H1 (cell line): Measurements from ENCODE around the gene RAB24. TPM values are rescaled to one million over a fixed set of nuclear protein-coding genes. Genes with fewer than 3 reads are reported as not detected.
A peak's percentile ranks its signal among the peaks of the same experiment; 100 is the strongest.

Experiments
- CTCF ChIA-PET: fragments of 300-600 bp; sonication (Branson Sonifier 250); formaldehyde crosslinking; loops from one replicate; lab custom pipeline; 2021; ENCODE audit not compliant: partially characterized antibody; lab: Charles Lee
- POLR2A ChIA-PET: fragments of 300-600 bp; sonication (Branson Sonifier 250); formaldehyde crosslinking; loops from one replicate; lab custom pipeline; 2021; ENCODE audit warnings: inconsistent platforms; ENCODE audit not compliant: partially characterized antibody; lab: Charles Lee
- DNase-seq, 2 experiments: peaks; one replicate each; pipeline versions ENCODE4 v3.0.0 to v3.0.0-alpha.2; 2010 to 2022; ENCODE audit warnings: low spot score in 2 of 2, low read depth in 1 of 2, mixed read lengths in 1 of 2
- FAIRE-seq: peaks from 2 replicates; lab custom pipeline; 2011; peaks lifted over from hg19 to GRCh38; lab: Jason Lieb, UNC
- H2AFZ ChIP-seq: 2 replicates; pipeline ENCODE4 v1.8.1; 2012; ENCODE audit warnings: low read length, inconsistent platforms
- H2AK5ac ChIP-seq: 2 replicates; pipeline ENCODE4 v1.6.1; 2013; ENCODE audit warnings: low read depth, low read length
- H2BK120ac ChIP-seq: replicated peaks from 2 replicates; pipeline ENCODE3; 2013; ENCODE audit warnings: low read depth, low read length, inconsistent platforms
- H2BK12ac ChIP-seq: 2 replicates; pipeline ENCODE4 v1.6.1; 2013; ENCODE audit warnings: low read depth, low read length
- H2BK15ac ChIP-seq: 2 replicates; pipeline ENCODE4 v1.6.1; 2013; ENCODE audit warnings: low read length
- H2BK20ac ChIP-seq: 2 replicates; pipeline ENCODE4 v1.6.1; 2013; ENCODE audit warnings: low read length
- H2BK5ac ChIP-seq: 2 replicates; pipeline ENCODE4 v1.6.1; 2013; ENCODE audit warnings: low read depth, low read length
- H3K14ac ChIP-seq: 2 replicates; pipeline ENCODE4 v1.6.1; 2013; ENCODE audit warnings: inconsistent platforms; ENCODE audit not compliant: insufficient read length
- H3K18ac ChIP-seq: 2 replicates; pipeline ENCODE4 v1.6.1; 2013; ENCODE audit warnings: low read length; ENCODE audit errors: extremely low read depth
- H3K23ac ChIP-seq: 2 replicates; pipeline ENCODE4 v1.6.1; 2013; ENCODE audit warnings: inconsistent platforms; ENCODE audit not compliant: insufficient read length
- H3K23me2 ChIP-seq: 2 replicates; pipeline ENCODE4 v1.6.1; 2013; ENCODE audit warnings: low read depth, low read length
- H3K27ac ChIP-seq: 2 replicates; pipeline ENCODE4 v1.6.1; 2011; ENCODE audit warnings: low read depth, low read length, inconsistent platforms
- H3K27me3 ChIP-seq, 4 experiments: replicated peaks in 1 of 4; 1 replicate in 1 of 4; 2 replicates in 3 of 4; pipeline versions ENCODE4 v1.6.1 to v1.8.1; 2011 to 2013; ENCODE audit warnings: low read length in 3 of 4, mild to moderate bottlenecking in 3 of 4, inconsistent platforms in 2 of 4, mixed read lengths in 2 of 4, moderate library complexity in 1 of 4; ENCODE audit not compliant: control insufficient read depth in 3 of 4, insufficient read depth in 3 of 4; ENCODE audit errors: extremely low read depth in 1 of 4
- H3K36me3 ChIP-seq, 4 experiments: 2 replicates each; pipeline versions ENCODE4 v1.6.1 to v1.8.1; 2011 to 2013; ENCODE audit warnings: mild to moderate bottlenecking in 4 of 4, low read length in 3 of 4, moderate library complexity in 2 of 4, control low read depth in 1 of 4, inconsistent platforms in 1 of 4; ENCODE audit not compliant: insufficient read depth in 4 of 4, control insufficient read depth in 2 of 4
- H3K4ac ChIP-seq: replicated peaks from 2 replicates; pipeline ENCODE3; 2013; ENCODE audit warnings: low read length, low read depth, mixed read lengths, inconsistent platforms; ENCODE audit not compliant: insufficient read length
- H3K4me1 ChIP-seq, 4 experiments: replicated peaks in 1 of 4; 1 replicate in 1 of 4; 2 replicates in 3 of 4; pipeline versions ENCODE4 v1.6.1 to v1.8.1; 2011 to 2013; ENCODE audit warnings: low read length in 3 of 4, inconsistent platforms in 2 of 4, mixed read lengths in 1 of 4; ENCODE audit not compliant: insufficient read depth in 4 of 4, control insufficient read depth in 3 of 4
- H3K4me2 ChIP-seq, 2 experiments: 2 replicates each; pipeline versions ENCODE4 v1.6.1 to v1.8.1; 2011 to 2013; ENCODE audit warnings: low read depth in 2 of 2, low read length in 2 of 2, control low read depth in 1 of 2, inconsistent platforms in 1 of 2, mild to moderate bottlenecking in 1 of 2; ENCODE audit not compliant: insufficient read depth in 1 of 2
- H3K4me3 ChIP-seq, 4 experiments: fragments of 200-600, 300-600 bp in 1 of 4; sonication (generic), shearing (Covaris generic), sonication (Bioruptor Twin) in 1 of 4; 2 replicates each; pipeline versions ENCODE4 v1.5.1 to v1.8.1; 2011 to 2016; ENCODE audit warnings: low read length in 4 of 4, low read depth in 3 of 4, control low read depth in 2 of 4, inconsistent platforms in 2 of 4, mild to moderate bottlenecking in 2 of 4, mixed read lengths in 1 of 4, moderate library complexity in 1 of 4; ENCODE audit not compliant: insufficient read depth in 2 of 4; ENCODE audit errors: extremely low read depth in 1 of 4
- H3K56ac ChIP-seq: replicated peaks from 2 replicates; pipeline ENCODE3; 2013; ENCODE audit warnings: low read depth, mild to moderate bottlenecking, mixed read lengths, low read length, inconsistent platforms; ENCODE audit not compliant: insufficient read length
- H3K79me1 ChIP-seq: 2 replicates; pipeline ENCODE4 v1.6.1; 2013; ENCODE audit warnings: low read depth, low read length, control low read depth
- H3K79me2 ChIP-seq, 2 experiments: 2 replicates each; pipeline versions ENCODE4 v1.6.1 to v1.8.1; 2012 to 2013; ENCODE audit warnings: low read length in 2 of 2, mild to moderate bottlenecking in 2 of 2, inconsistent platforms in 1 of 2; ENCODE audit not compliant: insufficient read depth in 2 of 2, control insufficient read depth in 1 of 2
- H3K9ac ChIP-seq, 4 experiments: replicated peaks in 1 of 4; 1 replicate in 1 of 4; 2 replicates in 3 of 4; pipeline versions ENCODE4 v1.6.1 to v1.8.1; 2011 to 2013; ENCODE audit warnings: low read depth in 3 of 4, low read length in 3 of 4, control low read depth in 2 of 4, mild to moderate bottlenecking in 2 of 4, moderate library complexity in 2 of 4, inconsistent platforms in 1 of 4; ENCODE audit errors: extremely low read depth in 1 of 4
- H3K9me3 ChIP-seq, 2 experiments: 2 replicates each; pipeline versions ENCODE4 v1.6.1 to v1.8.1; 2012 to 2013; ENCODE audit warnings: mild to moderate bottlenecking in 2 of 2, moderate library complexity in 2 of 2, control low read depth in 1 of 2, inconsistent platforms in 1 of 2, low read depth in 1 of 2, low read length in 1 of 2, mixed read lengths in 1 of 2; ENCODE audit not compliant: insufficient read depth in 2 of 2
- H4K20me1 ChIP-seq, 2 experiments: replicated peaks in 1 of 2; 2 replicates each; pipeline versions ENCODE3 to v1.8.1; 2011 to 2013; ENCODE audit warnings: inconsistent platforms in 2 of 2, low read length in 2 of 2, mild to moderate bottlenecking in 1 of 2; ENCODE audit not compliant: insufficient read depth in 2 of 2, control insufficient read depth in 1 of 2
- H4K5ac ChIP-seq: 2 replicates; pipeline ENCODE4 v1.6.1; 2013; ENCODE audit warnings: low read length, low read depth, mixed read lengths, inconsistent platforms; ENCODE audit not compliant: insufficient read length
- H4K8ac ChIP-seq: 2 replicates; pipeline ENCODE4 v1.8.0; 2013; ENCODE audit warnings: mild to moderate bottlenecking, moderate library complexity, low read length, inconsistent platforms; ENCODE audit not compliant: insufficient read depth; ENCODE audit errors: extremely low read depth
- H4K91ac ChIP-seq: replicated peaks from 2 replicates; pipeline ENCODE3; 2013; ENCODE audit warnings: low read length, mixed read lengths, inconsistent platforms; ENCODE audit not compliant: insufficient read length
- CEBPB ChIP-seq: IDR thresholded peaks from 2 replicates; pipeline ENCODE4 v1.6.1; 2012; ENCODE audit warnings: low read depth, low read length
- EZH2 ChIP-seq: fragments of 200-600 bp; sonication (generic); IDR thresholded peaks from 2 replicates; pipeline ENCODE4 v1.7.1; 2012; ENCODE audit warnings: low read depth, mild to moderate bottlenecking, moderate library complexity, low read length, inconsistent platforms; ENCODE audit not compliant: severe bottlenecking
- HDAC6 ChIP-seq: IDR thresholded peaks from one replicate; pipeline ENCODE4 v1.7.1; 2012; ENCODE audit warnings: low read depth, mild to moderate bottlenecking, inconsistent platforms, low read length, moderate library complexity
- NRF1 ChIP-seq: IDR thresholded peaks from 2 replicates; pipeline ENCODE4 v1.6.1; 2011; ENCODE audit warnings: mild to moderate bottlenecking, low read depth, low read length, improper control_type of control experiment
- PHF8 ChIP-seq: fragments of 200-600 bp; sonication (generic); conservative IDR thresholded peaks from 2 replicates; pipeline ENCODE4 v1.7.1; 2012; ENCODE audit warnings: low read depth, mild to moderate bottlenecking, inconsistent platforms, low read length, moderate library complexity
- RFX5 ChIP-seq: IDR thresholded peaks from 2 replicates; pipeline ENCODE4 v1.6.1; 2011; ENCODE audit warnings: low read depth, low read length, improper control_type of control experiment, borderline replicate concordance
- SAP30 ChIP-seq: fragments of 300-600 bp; sonication (generic); IDR thresholded peaks from 2 replicates; pipeline ENCODE4 v1.7.1; 2012; ENCODE audit warnings: low read length, moderate library complexity, mild to moderate bottlenecking, inconsistent platforms; ENCODE audit not compliant: insufficient read depth, insufficient replicate concordance
- SP1 ChIP-seq: IDR thresholded peaks from 2 replicates; pipeline ENCODE4 v1.6.1; 2011; ENCODE audit warnings: low read depth, low read length
- WGBS, 2 experiments: shearing (Covaris generic) in 1 of 2; methylation state at CpG; one replicate each; pipeline versions ENCODE4 v1.1.6 to v1.1.7; 2013 to 2015; ENCODE audit warnings: low lambda C conversion rate in 2 of 2, mixed read lengths in 2 of 2, inconsistent platforms in 1 of 2, low coverage in 1 of 2, missing lambda C conversion rate in 1 of 2; ENCODE audit not compliant: insufficient replicate concordance in 2 of 2, insufficient coverage in 1 of 2, insufficient read length in 1 of 2; ENCODE audit errors: extremely low coverage in 1 of 2, missing lambda C conversion rate in 1 of 2; 5-methylcytosine and 5-hydroxymethylcytosine counted together
- polyA plus RNA-seq, 7 experiments: library from polyadenylated mRNA; depleted of rRNA in 3 of 7; stranded (reverse) in 5 of 7; unstranded in 2 of 7; fragments of >200 nt in 5 of 7; fragments of 200-250 nt in 2 of 7; gene quantifications; 1 replicate in 5 of 7; 2 replicates in 1 of 7; 4 replicates in 1 of 7; pipeline versions ENCODE4 v1.2.1 to v1.2.3, GENCODE V29; 2011 to 2013; ENCODE audit warnings: missing spikeins in 2 of 7, mixed read lengths in 2 of 7
- total RNA-seq: library from RNA; stranded (reverse); fragmentation: NEBNext Ultra II Directional; extraction: Animal tissue kit (Norgen Biotek cat#: 25700); gene quantifications from 2 replicates; pipeline ENCODE4 v1.2.1, GENCODE V29; 2021
- TF ChIP-seq, protein P1 (sequence below): IDR thresholded peaks from 2 replicates; pipeline ENCODE4 v1.6.1; 2012; ENCODE audit warnings: inconsistent platforms
- TF ChIP-seq, protein P2 (sequence below): IDR thresholded peaks from 2 replicates; pipeline ENCODE4 v1.6.1; 2012; ENCODE audit warnings: low read length, inconsistent platforms

RAB24 gene
- total and polyA plus RNA-seq, 2 of the 8 experiments (the other 6 are each of a cell fraction or from before 2014, with no cell fraction given), result 18.8 to 33.8 TPM

DNA sequence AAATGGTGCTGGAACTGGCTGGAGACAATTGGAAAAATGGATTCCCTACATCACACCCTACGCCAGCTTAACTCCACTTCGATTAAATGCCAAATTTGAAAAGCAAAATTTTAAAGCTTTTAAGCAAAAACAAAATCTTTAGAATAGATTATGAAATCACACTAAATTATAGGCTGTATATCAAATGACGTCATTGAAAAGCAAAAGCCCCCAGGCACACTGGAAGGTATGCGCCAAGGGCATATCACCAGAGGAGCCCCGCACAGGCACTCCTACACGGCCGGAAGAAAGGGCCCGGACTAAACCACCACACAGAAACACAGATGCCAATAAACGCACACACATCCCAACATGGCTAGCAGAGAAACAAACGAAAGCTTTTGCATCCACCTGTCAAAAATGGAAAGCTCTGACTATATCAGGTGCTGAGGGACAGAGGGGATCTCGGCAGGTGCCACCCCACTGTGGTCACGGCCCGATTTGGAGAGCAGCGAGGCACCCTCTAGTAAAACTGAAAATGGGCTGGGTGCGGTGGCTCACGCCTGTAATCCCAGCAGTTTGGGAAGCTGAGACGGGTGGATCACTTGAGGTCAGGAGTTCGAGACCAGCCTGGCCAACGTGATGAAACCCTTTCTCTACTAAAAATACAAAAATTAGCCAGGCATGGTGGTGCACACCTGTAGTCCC is 25.2 kb upstream of the RAB24 start:
- Histone ChIP-seq H3K27me3 (no peaks in the 10 kb centered on the region), H3K23me2 (no peaks in the 10 kb centered on the region), H3K14ac (no peak overlapping the region), H2AK5ac (no peak overlapping the region), H3K27ac (no peak overlapping the region), H2BK5ac (no peak overlapping the region), H3K4me1 (peaks cover 0 to 7% (median 2%) of the 10 kb centered on the region in 4 experiments; a peak in 5 of 7 replicates), H3K36me3 (peaks cover 0 to 13% (median 7%) of the 10 kb centered on the region in 4 experiments; a peak in 6 of 8 replicates), H2BK12ac (no peak overlapping the region), H4K8ac (no peak overlapping the region), H3K79me2 (no peaks in the 10 kb centered on the region), H4K5ac (no peak overlapping the region), H2BK20ac (no peak overlapping the region), H2AFZ (no peak overlapping the region), H3K56ac (no peak overlapping the region), H2BK15ac (0 out of 2 replicates have a peak overlapping the region, but pooled peaks have one; percentile 29), H2BK120ac (no peak overlapping the region), H3K9ac (no peak overlapping the region), H3K4ac (no peak overlapping the region), H4K91ac (no peak overlapping the region), H3K4me3 (no peak overlapping the region), H3K18ac (no peak overlapping the region), H3K23ac (no peak overlapping the region), H3K9me3 (no peaks in the 10 kb centered on the region), H4K20me1 (peaks cover 0 to 2% of the 10 kb centered on the region in 2 experiments), H3K4me2 (no peak overlapping the region), H3K79me1 (no peaks in the 10 kb centered on the region)
- FAIRE-seq, result no peak
- WGBS, 2 experiments, result 87% methylated on average over 19 of the region's 19 CpGs; no CpG with 5 or more reads in 1 of the 2 experiments
- no peak for DNase-seq
- ChIA-PET CTCF (interaction anchor here (1.0 to 2.5 kb wide), 5 partner anchors 19 to 194 kb away, joined by 3 to 18 read pairs (median 4); partner anchors contain the start of gene LMAN2), POLR2A (interaction anchor here (0.8 to 2.0 kb wide), 5 partner anchors 13 to 35 kb away, joined by 3 to 7 read pairs (median 3); partner anchors contain the start of gene LMAN2)
- TF ChIP-seq, protein P1, sequence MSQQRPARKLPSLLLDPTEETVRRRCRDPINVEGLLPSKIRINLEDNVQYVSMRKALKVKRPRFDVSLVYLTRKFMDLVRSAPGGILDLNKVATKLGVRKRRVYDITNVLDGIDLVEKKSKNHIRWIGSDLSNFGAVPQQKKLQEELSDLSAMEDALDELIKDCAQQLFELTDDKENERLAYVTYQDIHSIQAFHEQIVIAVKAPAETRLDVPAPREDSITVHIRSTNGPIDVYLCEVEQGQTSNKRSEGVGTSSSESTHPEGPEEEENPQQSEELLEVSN, result no peak
- TF ChIP-seq, protein P2, sequence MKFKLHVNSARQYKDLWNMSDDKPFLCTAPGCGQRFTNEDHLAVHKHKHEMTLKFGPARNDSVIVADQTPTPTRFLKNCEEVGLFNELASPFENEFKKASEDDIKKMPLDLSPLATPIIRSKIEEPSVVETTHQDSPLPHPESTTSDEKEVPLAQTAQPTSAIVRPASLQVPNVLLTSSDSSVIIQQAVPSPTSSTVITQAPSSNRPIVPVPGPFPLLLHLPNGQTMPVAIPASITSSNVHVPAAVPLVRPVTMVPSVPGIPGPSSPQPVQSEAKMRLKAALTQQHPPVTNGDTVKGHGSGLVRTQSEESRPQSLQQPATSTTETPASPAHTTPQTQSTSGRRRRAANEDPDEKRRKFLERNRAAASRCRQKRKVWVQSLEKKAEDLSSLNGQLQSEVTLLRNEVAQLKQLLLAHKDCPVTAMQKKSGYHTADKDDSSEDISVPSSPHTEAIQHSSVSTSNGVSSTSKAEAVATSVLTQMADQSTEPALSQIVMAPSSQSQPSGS, result no peak
- TF ChIP-seq RFX5, result no peak
- no peak for TF ChIP-seq PHF8
- no peak for TF ChIP-seq SAP30
- TF ChIP-seq NRF1, result no peak
- no peak for TF ChIP-seq CEBPB
- TF ChIP-seq EZH2, result no peak
- TF ChIP-seq SP1, result no peak
- no peak for TF ChIP-seq HDAC6
